Glomerular visceral epithelial cell (primary cell): ENCODE data around the gene NTSR1.
A peak's percentile ranks its signal among the peaks of the same experiment; 100 is the strongest.

Experiments
- DNase-seq: peaks from one replicate; pipeline ENCODE4 v3.0.0-alpha.2; 2016; ENCODE audit errors: extremely low spot score

Gene NTSR1

DNA sequence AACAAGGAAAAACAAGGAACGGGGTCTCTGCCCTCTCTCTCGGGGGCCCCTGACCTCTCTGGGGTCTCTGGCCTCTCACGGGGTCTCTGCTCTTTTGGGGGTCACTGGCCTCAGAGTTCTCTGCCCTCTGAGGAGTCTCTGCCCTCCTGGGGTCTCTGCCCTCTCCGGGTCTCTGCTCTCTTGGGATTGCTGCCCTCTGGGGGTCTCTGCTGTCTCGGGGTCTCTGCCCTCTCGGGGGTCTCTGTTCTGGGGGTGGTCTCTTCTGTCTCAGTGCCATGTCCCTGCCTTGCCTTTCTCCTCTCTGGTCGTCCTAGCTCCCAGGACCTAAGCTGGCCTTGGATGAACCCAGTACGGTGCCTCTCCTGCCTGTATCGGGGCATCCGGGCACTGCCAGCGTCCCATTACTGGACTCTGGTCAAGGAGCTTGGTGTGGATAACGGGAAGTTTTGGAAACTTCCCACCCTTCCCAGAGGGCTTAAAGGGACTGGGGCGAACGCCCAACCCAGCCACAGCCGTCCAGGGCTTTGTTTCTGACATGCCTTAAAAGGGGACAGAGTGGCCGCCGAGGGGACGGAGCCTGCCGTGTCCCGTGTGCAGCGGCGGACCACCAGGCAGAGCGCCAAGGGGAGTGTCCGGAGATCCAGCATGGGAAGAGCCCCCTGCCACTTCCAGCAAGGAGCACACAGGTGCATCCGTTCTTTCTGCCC is 62.9 kb downstream of the NTSR1 start:
- no peak for DNase-seq

DNA sequence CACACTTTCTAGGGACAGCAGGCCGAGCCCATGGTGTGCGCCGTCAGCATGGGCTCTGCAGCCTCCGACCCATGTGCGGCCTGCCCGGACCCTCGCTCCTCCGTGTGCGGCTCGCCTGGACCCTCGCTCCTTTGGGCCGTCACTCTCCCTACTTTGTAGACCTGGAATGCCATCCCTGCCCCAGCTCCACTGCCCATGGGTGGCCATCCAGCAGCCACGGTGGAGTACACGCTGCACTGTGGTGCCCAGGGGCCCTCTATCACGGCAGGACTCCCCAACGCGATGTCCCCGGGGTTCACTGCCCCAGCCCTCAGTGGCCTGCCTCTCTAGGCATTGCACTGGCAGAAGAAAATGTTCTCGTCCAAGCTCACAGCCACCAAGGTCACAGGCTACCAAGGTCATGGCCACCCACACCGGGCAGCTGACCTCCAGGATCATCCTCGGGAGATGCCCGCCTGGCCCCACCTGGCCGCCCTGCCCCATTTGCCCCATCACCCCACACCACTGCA is 63.5 kb downstream of the NTSR1 start:
- DNase-seq, result no peak

DNA sequence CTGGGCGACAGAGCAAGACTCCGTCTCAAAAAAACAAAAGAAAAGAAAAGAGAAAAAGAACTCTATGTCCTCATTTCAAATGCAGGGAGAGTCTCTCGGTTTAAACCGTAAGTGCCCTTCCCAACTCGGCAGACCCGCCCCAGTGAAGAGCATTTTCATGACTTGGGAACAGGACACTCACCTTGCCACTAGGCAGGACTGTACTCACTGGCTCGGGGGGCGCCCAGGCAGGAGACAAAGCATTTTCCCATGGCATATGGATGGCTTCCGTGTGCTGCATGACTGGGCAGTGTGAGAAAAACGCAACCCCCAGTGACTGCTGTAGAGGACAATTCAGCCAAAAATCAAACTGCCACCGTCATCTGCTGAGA is 64.0 kb downstream of the NTSR1 start:
- no peak for DNase-seq

DNA sequence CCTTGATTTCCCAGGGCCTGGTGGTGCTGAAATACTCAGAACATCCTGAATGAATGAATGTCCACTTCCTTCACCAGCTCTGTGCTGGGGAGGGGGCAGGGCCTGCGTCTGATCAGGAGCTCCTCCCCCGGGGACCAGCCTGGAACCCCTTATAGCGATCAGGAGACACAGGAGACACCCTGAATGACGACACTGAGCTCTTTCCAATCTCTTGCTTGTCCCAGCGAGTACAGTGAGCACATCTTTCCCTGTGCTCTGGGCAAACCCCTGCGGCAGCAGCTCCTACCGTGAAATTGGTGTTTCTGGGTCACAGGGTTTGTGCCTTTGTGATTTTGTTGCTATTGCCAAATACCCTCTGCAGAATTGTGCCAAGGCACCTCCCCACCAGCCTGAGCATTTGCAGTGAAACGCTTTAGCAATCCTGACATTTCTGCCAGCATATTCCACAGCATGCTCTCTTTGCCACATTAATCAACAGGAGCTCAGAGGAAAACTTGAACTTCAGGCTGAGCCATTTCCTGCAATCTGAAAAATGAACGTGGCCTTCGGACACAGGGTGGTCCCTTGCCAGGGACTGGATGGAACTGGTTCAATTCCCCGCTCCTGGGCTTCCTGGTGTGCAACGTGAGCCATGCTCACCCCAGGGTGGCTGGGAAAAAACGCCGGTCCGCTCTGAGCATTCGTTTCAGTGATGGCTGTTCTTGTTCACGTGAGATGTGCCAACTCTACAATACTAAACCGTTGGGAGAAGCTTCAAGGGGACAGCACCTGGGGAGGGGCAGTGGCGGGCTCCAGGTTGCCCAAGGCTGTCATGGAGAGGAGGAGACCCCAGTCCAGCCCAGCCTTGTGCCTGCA is 64.6 kb downstream of the NTSR1 start:
- no peak for DNase-seq

DNA sequence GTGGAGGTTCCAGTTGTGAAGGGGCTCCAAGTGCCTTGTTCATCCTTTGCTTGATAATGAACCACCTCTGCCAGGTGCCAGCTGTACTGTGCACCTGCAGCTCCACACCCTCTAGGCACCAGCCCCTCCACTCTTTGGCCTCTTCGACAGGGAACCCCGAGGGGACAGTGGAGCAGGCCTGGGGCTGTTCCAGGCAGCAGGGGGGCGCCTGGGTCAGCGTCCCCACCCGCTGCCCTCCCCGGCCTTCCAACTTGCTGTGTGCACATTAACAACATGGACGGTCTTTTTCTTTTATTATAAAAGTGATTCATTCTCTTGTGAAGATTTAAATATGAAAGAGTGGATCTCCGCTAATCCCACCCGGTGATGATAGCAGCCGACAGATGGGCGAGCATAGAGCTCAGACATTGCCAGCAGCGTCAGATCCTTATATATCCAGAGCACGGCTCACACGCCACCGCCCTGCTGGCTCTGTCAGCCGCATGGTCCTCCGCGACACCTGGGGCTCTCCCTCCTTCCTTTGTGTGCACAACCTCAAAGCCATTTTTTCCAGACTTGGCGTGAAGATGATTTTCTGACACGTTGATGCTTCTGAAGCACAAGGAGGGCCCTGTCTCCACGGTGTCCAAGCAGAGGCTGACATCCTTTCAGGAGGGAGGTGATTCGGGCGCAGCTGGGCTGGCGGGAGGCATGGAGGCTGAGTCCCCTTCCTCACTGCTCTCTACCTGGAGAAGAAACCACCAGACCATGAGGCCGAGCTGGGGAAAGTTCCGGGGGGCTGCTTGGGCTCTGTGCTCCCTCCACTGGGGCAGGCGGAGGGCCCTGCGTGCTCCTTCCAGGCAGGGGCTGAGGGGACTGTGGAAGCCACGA is 65.4 kb downstream of the NTSR1 start:
- no peak for DNase-seq

DNA sequence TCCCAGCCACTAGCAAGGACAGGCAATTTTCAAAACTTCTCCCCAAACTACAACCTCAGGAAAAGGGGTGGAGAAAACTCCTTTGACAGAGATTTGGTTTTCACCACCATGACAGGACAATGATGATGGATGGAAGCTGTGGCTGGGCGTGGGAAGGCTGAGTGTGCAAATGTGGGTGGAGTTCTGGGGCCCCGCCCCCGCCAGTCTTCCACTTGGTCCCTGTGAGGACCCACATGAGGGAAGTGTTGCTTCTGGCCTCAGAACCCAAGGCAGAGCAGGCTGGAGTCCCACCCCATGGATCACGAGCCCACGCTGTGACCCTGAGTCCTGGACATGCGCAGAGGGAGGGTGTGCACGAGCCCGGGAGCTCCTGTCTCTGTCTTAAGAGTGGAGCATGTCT is 66.1 kb downstream of the NTSR1 start:
- DNase-seq, result no peak

DNA sequence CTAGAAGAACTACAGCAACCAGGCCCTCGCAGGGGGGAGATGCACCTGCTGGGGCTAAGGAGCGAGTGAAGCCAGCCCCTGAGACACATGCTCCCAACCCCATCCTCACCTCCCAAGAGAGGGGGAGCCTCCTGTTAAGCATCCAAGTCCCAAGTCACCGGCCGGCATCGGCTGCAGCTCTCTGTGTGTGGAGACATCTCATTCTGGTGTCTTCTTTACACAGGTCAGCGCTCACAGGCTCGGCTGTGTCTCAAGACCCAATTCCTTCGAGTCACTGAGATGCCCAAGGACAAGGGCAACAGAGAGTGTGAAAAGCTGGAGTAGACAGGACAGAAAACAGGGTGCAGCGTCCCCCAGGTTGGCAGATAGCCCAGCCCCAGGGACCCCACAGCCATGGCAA is 66.6 kb downstream of the NTSR1 start:
- no peak for DNase-seq

DNA sequence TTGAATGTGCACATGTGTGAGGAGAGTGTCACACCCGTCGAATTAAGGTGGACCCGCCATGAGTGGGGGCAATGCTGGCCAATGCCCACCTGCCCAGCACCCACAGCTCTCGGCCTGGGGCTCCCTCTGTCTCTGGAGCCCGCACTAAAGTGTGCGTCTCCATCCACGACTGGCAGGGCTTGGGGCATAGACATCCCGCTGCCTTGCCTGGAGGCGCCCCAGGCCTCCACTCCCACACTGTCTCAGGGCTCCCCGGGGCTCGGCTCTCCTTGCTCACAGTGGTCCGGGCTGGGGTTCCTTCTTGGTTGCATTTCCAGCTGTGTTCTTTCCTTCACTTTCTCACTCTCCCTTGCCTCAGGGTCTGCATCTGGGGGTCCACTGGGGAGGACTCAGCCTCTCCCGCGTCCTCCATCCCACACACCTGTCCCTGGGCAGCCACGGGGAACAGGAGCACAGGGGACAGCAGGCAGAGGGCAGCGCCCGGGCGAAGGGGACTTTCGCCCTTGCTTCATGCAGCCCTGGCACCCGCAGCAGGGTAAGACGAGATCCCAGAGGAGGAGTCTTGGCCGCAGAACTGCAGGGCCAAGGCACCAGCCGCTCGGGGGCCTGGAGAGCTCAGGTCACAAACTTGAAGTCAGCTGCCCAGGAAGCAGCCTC is 67.5 kb downstream of the NTSR1 start:
- DNase-seq, result no peak

DNA sequence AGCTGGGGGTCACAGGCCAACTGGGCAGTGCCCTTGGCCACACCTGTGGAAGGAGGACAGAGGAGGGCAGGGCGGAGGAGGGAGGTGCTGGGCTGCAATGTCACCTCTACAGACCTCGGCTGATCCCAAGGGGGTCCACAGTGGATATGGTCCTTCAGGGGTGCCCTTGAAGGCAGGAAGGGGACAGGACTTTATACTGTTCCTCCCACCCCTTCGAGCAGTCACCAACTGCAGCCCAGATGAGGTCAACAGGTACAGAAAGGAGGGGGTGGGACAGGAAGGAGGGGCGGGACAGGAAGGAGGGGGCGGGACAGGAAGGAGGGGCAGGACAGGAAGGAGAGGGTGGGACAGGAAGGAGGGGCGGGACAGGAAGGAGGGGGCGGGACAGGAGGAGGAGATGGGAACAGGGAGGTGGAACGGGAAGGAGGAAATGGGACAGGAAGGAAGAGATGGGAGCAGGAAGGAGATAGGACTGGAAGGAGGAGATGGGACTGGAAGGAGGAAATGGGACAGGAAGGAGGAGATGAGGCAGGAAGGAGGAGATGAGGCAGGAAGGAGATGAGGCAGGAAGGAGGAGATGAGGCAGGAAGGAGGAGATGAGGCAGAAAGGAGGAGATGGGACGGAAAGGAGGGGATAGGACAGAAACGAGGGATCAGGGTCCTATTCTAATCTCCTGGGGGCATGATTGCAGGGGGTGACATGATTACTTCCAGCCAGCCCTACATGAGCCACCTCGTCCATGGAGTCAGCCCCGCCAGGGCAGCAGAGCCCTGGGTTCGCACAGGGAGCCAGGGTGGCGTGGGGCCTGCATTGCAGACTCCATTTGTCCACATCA is 68.3 kb downstream of the NTSR1 start:
- DNase-seq, result peak; percentile 75

DNA sequence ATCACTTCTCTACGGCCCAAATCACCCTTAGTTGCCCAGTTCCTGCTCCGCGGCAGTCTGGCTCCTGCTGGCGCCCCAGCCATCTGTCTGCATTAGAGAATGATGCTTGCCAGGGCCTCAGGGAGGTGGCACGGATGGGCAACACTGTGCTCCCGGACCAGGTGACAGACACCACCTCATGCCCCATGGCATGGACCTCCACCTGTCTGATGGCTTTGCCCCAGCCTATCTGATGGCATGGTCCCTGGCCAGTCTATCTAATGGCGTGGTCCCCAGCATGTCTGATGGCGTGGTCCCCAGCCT is 68.8 kb downstream of the NTSR1 start:
- DNase-seq, result no peak

DNA sequence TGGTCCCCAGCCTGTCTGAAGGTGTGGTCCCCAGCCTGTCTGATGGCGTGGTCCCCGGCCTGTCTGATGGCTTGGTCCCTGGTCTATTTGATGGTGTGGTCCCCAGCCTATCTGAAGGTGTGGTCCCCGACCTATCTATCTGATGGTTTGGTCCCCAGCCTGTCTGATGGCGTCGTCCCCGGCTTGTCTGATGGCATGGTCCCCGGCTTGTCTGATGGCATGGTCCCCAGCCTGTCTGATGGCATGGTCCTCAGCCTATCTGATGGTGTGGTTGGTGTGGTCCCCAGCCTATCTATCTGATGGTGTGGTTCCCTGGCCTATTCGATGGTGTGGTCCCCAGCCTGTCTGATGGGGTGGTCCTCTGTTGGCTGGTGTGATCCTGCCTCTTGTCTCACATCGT is 69.4 kb downstream of the NTSR1 start:
- no peak for DNase-seq

DNA sequence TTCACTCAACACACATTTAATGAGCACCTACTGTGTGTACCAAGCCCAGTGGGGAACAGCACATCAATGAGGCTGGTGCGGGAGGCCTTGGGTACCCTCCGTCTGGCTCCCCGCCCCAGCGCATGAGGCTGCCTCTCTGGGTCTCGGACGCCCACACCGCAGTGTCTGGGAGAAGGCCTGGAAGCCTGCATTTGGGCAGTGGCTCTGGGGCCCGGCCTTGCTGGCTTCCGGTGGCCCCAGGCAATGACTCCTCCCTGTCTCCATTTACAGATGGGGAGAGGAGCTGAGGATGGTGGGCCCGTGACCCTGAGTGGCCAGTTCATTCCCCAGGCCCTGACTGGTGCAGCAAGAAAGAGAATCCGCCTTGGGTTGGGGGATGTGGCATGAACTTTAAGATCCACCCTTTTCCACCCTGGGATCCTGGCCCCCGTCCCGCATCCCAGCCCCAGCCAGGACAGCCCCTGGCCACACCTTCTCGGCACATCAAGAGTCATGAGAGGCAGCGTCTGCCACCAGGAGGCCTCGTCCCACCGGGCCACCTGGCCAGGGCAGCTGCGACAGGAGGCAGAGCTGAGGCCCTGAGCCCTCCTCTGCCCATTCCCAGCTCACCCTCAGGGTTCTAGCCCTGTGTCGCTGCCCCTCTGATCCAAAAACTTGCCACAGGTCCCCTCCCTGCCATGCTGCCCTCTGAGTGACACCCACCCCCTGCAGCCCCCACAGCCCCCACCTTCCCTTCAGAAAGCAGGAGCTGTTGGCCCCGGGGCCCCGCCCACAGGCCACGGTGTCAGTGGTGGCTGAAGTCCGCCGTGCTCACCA is 70.2 kb downstream of the NTSR1 start:
- DNase-seq, result no peak

DNA sequence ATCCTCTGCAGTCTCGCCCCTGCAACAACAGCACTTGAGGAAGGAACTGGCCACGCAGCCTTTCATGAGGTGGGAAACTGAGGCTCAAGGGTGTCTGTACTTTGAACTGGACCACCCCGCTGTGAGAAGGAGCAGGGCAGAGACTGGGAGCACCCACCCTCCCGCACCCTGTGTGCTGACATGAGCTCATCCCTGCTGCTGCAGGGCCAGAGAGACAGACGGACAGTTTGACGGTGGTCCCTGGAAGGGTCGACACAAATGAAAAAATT is 70.7 kb downstream of the NTSR1 start:
- no peak for DNase-seq

DNA sequence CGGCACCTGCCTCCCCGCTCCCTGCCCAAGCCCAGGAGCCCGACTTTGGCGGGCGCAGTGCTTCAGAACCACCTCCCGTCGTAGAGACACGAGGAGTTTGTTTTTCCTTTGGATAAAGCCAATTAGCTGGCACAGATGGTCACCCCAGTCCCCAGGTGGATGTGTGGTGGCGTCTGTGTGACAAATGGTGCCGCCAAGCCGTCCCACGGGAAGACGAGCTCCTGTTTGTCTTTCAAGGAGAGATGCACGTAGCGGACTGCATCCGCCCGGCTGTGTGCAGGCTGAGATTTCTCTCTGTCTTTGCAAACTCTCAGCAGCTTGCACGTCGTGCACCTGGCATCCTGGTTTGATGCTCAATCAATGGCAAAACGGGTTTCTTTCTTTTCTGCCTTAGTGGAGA is 71.6 kb downstream of the NTSR1 start:
- DNase-seq, result no peak

DNA sequence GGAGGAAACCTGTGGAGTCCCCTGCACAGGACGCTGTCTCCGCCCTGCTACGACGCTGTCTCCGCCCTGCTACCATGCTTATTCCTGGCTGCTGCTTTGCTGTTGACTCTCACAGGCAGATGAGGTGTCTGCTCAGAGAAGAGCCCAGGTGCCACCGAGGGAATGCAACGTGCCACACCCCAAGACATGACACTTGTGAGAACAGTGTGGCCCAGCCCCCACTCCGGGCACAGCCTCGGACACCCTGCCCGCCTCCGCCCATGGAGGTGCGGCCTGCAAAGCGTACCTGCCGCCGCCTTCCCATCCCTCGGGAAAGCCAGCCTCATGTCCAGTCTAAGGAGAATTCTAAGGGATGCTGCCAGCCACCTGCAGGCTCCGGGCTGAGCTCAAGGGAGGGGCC is 72.1 kb downstream of the NTSR1 start:
- no peak for DNase-seq

DNA sequence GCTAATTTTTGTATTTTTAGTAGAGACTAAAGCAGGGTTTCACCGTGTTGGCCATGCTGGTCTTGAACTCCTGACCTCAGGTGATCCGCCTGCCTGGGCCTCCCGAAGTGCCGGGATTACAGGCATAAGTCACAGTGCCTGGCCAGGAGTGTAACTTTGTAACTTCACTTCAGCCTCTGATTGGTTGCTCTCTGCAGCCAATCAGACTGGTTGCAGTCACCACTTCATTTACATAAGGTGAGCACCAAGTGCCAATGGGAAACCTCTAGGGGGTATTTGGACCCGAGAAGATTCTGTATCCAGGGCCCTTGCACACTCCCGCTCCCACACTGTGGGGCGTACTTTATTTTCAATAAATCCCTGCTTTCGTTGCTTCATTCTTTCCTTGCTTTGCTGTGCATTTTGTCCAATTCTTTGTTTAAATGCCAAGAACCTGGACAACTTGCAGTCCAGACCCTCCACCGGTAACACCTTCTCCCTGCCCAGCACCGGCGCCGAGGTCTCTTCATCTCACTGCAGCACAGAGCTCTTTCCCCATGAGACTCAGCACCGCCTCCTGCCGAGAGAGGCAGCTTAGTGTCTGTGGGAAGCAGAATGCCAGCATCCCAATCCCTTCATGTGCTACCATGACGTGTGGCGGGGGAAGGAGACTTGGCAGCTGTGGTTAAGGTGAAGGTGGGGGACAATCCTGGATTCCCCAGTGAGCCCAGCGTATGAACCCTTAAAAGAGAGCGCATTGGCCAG is 73.7 kb downstream of the NTSR1 start:
- no peak for DNase-seq

DNA sequence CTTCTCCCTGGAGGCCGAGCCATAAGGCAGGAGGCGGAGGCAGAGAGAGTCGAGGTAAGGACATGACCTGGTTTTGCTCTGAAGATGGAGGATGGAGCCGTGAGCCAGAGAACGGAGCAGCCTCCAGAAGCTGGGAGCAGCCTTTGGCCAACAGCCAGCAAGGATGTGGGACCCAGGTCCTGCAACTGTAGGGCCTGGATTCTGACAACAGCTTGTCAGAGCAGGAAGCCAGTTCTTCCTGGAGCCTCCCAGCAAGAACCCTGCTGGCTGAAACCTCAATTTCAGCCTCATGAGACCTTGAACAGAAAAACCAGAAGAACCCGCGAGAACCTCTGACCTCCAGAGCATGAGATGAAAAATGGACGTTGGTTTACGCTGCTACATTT is 74.2 kb downstream of the NTSR1 start:
- no peak for DNase-seq

DNA sequence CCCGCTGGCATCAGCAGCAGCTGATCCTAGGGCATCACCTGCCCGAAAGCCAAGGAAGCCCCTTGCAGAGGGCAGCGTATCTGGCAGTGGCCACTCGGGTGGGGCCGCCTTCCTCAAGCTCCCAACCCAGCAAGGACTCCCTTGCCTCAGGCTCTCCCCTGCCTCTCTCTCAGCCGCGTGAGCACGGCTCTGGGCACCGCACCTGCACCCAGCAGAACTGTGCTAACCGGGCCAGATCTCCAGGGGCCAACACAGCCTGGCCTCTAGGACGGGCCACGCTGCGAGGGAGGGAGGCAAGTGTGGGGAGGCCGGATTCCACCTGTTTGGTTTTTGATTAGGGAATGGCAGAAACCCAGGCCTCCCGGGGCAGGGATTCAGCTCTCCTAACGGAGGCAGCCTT is 75.9 kb downstream of the NTSR1 start:
- no peak for DNase-seq

DNA sequence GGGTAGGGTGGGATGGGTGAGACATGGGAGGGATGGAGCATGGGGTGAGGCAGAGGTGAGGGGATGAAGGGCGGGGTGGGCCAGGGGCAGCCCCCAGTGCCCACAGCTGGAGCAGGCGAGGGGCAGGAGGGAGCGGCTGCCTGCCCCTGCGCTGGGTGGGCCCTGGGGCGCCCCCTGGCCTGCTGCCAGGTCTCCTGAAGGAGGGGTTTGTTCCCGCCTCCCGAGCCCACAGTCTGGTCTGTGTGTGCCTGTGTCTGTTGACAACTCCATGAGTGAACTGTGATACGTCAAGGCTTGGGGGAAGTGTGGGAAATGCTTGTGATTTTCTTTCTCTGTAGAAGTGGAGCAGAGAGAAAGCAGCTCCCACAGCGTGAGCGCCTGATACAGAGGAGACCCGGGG is 76.8 kb downstream of the NTSR1 start:
- no peak for DNase-seq

DNA sequence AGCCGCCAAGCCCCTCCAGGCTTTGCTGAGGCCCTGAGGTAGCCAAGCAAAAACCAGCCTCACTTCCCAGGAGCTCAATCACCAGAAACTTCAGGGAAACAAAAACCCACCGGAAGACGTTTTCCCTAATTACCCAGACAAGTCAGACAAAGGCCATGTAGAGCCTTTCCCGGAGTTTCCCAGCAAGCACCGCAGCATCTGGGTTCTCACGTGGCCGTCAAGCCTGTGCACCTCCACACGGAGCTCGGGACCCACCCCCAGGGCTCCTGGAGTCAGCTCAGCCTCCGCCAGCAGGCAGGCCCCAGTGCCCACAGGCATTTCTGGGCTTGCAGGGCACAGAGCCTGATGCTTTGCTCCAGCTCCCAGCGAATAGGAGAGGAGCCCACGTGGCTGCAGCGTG is 77.5 kb downstream of the NTSR1 start:
- no peak for DNase-seq
